GM13976 (cell line): ENCODE data around the gene FLNA.

Experiments
- DNase-seq: peaks from one replicate; pipeline ENCODE4 v3.0.0; 2012; ENCODE audit warnings: low spot score
- in situ Hi-C: fragments of 300-500 bp; cut with MboI; formaldehyde crosslinking; loops from one replicate; pipeline ENCODE4 v1.12.0; 2022; ENCODE audit warnings: low sequenced_read_pairs, mixed read lengths, inconsistent platforms; ENCODE audit not compliant: unreplicated experiment
- TF ChIP-seq, protein P1 (sequence below): IDR thresholded peaks from 2 replicates; pipeline ENCODE4 v1.5.1; 2012; ENCODE audit warnings: borderline replicate concordance, mild to moderate bottlenecking; ENCODE audit not compliant: insufficient read depth; ENCODE audit errors: extremely low read depth, missing control alignments, control extremely low read depth

FLNA gene

DNA sequence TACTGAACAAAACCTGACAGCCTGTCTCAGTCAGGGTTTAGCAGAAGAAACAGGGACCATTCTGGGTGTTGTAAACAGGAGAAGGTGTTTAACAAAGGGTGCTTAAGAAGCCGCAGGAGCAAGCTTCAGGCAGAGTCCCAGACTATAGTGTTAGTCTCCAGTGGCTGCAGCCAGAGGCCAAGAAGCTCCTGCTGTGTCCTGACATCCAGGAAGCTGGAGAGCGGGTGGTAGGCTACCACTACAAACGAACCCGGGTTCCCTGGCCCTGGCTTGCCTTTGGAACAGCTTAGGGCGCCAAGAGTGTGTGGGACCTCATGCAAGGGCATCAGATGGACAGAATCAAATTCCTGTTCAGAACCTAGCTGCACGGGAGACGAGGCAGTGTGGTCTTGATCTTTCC lies 50.9 kb downstream of the FLNA start:
- no peak for DNase-seq
- in situ Hi-C loops: no loop called here

DNA sequence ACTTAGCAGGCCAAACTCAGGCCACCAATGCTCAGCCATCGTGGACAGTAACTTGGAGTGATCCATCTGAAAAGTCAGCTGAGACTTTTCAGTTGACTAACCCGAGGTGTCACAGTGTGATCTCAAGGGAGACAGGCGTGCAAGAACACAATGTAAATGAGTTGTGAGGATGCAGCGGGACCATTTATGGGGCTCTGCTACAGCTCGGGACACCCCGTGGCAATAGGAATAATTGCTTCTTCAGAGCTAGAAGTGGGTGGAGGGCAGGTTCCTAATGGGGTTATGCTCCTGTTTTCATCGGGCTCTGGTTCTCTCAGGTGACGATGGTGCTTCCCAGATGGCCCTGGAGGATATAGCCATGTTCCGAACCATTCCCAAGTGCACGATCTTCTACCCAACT lies 51.5 kb downstream of the FLNA start:
- in situ Hi-C loops: no loop called here
- TF ChIP-seq, protein P1, sequence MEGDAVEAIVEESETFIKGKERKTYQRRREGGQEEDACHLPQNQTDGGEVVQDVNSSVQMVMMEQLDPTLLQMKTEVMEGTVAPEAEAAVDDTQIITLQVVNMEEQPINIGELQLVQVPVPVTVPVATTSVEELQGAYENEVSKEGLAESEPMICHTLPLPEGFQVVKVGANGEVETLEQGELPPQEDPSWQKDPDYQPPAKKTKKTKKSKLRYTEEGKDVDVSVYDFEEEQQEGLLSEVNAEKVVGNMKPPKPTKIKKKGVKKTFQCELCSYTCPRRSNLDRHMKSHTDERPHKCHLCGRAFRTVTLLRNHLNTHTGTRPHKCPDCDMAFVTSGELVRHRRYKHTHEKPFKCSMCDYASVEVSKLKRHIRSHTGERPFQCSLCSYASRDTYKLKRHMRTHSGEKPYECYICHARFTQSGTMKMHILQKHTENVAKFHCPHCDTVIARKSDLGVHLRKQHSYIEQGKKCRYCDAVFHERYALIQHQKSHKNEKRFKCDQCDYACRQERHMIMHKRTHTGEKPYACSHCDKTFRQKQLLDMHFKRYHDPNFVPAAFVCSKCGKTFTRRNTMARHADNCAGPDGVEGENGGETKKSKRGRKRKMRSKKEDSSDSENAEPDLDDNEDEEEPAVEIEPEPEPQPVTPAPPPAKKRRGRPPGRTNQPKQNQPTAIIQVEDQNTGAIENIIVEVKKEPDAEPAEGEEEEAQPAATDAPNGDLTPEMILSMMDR: no peak
- no peak for DNase-seq

More for the DNA sequence above, 50.9 kb downstream of the FLNA start:
- TF ChIP-seq, protein P1: no peak

DNA sequence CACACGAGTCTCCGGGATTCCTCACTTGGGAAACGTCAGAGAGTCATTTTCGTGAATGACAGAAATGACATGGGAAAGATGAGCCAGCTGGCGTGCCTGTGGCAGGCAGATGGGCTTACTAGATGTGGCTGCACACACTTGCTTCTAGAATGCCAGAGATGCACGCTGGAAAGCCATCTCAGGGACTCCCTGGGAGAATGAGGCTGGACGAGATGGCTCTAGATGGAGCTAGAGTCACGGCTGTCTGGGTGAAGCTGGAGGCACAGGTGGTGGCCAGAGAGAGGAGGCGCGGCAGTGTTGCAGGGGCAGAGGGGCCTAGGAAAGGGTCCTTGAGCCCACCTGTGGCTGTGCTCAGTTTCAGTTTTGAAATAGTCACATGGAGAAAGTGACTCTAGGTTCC lies 52.8 kb downstream of the FLNA start:
- in situ Hi-C loops: no loop called here
- DNase-seq: peak; percentile 37
- TF ChIP-seq, protein P1: peak; percentile 21

DNA sequence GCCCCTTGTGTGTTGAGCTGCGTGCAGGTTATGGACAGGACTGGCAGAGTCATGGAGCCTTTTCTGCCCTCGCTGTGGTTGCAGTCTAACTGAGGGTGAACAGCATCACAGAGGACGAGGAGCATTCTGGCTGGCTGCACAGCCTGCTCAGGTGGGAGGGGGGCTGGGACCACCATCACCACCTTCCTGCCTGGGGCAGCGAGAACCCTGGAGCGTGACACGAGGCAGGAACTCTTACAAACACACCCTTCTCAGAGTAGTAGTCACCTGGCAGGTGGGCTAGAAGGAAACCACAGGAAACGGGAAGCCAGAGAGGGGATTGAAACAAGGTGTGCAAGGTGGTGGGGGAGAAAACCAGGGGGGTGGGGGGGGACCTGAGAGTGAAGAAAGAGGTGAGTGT lies 53.3 kb downstream of the FLNA start:
- in situ Hi-C loops: no loop called here
- DNase-seq: no peak
- TF ChIP-seq, protein P1: no peak

DNA sequence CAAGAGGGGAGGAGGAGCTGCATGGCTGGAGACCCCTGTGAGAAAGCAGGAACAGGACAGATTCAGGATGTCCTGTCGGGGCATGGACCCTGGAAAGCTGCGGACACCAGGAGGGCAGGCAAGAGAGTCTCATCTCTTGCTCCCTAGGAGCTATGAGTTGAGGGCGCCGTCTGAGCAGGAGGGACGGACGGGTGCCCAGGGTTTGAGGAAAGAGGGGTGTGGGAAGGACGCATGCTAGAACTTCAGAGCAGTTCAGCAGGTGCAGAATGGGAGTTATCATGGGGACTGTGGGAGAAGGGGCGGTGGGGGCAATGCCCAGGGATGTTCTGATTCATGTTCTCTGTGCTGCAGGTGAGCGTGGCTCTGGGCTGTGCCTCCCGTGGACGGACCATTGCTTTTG lies 54.0 kb downstream of the FLNA start:
- in situ Hi-C loops: no loop called here
- no peak for DNase-seq

DNA sequence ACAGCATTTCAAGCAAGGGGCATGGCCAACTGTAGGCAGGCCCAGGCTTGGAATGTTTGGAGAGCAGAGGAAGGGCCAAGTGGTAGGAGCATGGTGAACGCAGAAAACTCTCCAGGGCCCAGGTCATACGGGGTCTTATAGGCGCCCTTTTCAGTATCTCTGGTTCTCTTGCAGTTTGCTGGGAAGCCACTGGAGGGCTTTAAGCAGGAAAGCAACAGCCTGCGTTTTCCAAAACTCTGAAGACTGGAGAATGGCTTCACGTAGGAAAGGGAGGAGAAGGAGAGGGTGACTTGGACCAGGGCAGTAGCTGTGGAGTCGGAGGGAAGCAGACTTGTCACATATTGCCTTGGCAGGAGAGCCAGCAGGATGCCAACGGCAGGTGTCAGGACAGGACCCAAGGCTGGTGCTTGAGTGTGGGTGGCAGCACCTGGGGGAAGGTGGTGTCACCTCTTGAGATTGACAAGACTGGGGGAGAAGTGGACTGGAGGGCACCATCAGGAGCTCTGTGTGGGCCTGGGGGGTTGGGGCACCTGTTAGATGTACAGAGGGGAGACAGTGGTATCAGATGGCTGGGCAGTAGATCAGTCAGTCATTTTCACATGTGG lies 56.9 kb downstream of the FLNA start:
- in situ Hi-C loops: no loop called here
- DNase-seq: no peak
- TF ChIP-seq, protein P1: no peak

More for the DNA sequence above, 54.0 kb downstream of the FLNA start:
- TF ChIP-seq, protein P1: no peak
